GOT3 (cell line): ENCODE results near the gene RPL10A.

Experiments used
- DNase-seq: peaks from one replicate; lab custom pipeline; 2025; ENCODE audit warnings: mixed read lengths; lab: John Stamatoyannopoulos, UW

The RPL10A gene

DNA sequence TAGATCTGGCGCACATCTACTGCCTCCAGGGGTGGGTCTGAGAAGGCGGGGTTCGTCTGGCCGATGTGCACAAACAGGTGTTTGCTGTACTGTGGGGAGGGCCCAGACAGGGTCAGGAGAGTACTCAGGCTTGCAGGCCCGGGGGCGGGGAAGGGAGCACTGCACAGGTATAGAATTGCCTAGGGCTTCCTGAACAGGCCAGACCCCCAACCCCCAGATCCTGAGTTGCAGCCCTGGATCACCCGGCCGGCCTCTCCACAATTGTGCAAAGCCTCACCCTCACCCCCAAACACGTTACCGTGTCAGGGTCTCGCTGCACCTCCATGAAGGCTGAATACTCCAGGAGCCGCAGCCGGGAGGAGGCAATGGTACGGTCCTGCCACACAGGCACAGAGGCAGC lies 7.8 kb downstream of the RPL10A start:
- DNase-seq: no peak

DNA sequence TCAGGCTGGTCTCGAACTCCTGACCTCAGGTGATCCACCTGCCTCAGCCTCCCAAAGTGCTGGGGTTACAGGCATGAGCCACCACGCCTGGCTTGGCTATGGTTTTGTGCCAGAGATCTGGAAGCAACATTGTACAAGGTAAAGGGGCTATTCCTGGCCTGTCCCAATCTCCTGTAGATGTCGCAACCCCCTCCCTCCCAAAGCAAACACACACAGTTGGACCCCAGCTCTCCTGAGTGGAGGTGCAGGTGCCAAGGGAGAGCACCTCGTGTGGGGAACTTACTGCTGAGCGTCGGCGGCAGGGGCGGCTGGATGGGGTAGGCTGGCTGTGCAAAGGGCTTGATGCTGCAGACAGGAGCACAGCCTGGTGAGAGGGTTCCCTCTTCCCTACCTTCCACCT lies 8.8 kb downstream of the RPL10A start:
- DNase-seq: no peak

DNA sequence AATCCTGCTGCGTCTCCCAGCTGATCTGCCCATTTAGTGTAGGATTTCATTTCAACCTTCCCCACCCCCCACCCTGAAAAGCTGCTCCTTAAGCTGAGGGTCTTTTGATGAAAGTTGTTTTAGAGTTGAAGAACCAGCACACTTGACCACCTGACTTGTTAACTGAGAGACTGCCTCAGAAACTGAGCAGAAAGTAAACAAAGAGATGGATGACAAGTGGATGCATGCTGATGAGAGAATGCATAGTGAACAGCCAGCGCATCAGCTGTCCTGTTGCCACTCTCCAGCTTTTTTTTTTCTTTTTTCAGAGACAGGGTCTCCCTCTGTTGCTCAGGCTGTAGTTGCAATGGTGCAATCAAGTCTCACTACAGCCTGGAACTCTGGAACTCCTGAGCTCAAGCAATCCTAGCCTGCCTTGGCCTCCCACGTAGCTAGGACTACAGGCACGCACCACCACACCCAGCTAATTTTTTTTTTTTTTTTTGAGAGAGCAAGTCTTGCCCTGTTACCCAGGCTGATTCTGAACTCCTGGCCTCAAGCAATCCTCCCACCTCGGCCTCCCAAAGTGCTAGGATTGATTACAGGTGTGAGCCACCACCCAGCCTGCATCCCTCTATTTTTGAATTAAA lies 9.5 kb downstream of the RPL10A start:
- no peak for DNase-seq

DNA sequence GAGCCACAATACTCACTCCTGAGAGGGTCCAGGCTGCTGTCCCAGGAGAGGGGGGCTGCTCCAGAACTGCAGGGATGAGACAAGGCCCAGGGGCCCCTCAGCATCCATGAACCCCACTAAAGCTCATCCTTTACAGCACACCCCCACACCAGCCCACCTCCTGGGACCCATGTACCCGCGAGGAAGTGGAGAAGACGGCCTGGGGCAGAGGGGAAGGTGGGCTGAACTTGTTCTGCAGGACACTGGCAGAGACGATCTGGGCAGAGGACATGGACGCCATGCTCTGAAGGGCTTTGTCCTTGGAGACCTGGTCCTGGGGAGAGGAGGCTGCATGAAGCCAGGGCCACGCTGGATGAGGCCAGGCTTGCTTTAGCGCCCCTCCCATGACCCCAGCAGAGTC lies 10.1 kb downstream of the RPL10A start:
- no peak for DNase-seq

DNA sequence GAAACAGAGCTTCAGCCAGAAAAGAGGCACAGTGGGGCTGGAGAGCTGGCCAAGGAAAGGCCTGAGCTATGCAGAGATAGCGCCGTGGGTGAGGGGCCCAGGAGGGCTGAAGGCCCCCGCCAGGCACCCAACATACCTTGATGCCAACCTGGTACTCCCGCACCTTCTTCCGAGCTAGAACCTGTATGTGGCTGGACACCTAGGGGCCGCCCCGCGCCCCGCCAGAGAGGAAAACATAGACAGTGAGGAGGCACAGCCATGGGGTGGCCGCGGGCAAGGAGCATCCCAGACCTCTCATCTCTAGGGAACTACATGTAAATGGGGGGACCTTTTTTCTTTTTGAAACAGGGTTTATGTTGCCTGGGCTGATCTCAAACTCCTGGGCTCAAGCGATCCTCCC lies 12.0 kb downstream of the RPL10A start:
- DNase-seq: no peak

DNA sequence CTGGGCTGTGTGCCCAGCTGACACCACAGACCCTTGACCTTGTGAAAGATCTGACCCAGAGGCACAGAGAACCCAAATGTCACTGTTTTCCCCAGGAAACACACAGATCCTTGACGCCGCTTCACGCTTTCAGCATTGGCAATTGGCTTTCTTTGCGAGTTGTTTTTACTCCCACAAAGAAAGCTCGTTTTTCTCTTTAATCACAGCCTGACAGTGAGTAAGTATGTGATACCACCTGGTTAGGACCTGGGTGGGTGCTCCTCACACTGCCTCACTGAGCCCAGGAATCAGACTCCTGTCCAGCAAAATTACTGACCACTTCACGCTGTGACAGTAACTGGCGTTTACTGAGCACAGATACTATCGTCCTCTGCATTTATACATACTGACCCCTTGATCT lies 13.0 kb downstream of the RPL10A start:
- DNase-seq: no peak

DNA sequence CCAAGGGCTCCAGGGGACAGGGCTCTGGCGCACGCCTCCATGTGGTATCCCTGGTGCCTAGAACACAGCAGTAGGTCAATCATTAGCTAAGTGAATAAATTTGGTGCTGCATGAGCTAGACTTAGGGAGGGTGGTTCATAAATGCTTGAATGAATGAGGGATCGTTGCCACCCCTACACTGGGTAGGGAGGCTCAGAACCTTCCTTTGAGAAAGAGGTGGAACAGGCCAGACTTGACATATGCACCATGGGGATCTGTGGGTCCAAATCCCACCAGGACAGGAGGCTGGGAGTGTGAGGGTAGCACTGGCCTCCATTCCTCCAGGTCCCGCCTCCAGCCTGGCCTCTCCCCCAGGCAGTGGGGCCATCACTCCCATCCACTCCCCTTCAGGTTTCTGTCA lies 14.9 kb downstream of the RPL10A start:
- no peak for DNase-seq

DNA sequence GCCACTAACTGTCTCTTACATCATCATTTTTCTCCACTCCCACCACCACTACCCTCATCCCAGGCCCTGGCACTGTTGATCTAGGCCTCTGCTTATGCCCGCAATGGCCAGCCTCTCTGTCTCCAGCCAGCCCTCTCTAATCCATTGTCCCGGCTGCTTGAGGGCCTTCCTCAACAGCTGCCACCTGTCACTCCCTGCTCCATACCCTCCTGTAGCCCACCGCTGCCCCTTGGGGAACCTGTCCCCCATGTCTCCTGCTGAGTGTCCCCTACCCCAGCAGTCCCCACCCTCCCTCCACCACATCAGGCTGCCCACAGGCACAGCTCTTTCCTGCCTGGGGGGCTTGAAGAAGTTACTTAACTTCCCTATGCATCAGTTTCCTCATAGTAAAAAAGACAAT lies 15.3 kb downstream of the RPL10A start:
- no peak for DNase-seq

DNA sequence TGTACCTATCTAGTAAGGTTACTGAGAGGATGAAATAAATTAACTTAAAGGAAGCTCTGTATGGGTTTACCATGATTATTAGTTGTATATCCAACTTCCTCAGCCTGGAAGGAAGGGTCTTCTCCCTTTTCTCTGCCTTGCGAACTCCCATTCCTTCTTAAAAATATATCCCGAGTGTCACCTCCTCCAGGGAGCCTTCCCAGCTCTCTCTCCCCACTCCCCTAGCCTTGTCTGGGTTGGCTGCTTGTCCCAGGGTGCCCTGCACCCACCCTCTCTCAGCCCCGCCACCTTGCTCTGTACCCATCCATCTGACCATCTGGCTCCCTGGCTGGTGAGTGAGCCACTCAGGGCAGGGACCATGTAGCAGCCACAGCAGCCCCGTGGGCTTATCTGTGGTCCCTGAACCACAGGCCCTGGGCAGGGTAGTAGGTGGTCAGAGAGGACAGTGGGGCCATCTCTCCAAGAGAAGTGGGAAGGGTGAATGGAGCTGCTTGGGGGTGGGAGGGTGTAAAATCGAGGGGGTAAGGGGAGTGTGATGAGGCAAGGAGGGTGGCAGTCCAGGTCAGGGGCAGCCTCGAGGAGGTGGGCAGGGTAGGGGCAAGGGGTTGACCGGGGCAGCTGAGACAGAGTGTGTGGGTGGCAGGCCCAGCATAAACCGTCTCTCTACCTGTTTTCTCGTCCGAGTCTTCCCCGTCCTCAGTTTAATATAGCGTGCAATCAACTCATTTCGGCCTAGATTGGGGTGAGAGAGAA lies 15.9 kb downstream of the RPL10A start:
- DNase-seq: no peak

DNA sequence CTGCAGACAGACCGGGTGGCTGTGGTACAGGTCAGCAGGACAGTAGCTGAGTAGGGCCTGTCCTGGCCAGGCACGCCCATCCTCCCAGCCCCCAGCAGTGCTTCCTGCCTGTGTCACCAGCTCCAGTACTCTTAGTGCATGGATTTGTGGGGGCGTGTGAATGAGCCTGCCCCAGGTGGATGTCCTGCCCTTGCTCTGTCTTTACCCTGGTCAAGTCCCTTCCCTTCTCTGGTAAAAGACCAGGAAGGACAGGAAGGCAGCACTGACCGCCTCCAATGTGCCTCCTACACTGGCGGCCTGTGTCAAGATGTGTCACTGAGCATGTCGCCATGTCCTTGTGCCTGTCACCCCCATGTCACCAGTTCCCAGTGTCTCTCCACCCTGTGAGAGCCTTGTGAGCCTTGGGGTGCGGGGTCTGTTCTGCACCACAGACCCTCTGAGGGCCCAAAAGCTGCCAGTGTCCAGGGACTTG lies 16.8 kb downstream of the RPL10A start:
- DNase-seq: no peak

DNA sequence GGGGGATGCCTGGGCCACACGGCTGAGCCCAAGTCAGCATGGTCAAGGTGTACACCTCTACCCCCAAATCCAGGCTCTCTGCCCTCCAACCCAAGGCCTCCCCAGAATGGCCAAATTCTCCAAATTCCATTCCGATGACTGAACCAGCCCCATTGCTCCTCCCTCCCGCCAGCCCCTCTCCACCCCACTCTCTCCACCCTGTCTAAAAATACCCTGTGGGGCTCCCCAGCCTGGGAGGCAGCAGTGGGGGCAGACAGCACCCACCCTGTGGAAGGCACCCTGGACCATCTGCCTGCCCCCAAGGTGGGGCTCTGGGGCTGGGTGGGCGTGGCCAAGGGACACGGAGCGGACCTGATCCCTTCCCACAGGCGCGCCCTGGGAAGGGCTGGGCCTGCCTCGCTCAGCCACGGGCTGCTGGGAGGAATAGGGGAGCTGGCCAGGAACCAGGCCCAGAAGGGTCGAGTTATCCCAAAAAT lies 17.2 kb downstream of the RPL10A start:
- no peak for DNase-seq

DNA sequence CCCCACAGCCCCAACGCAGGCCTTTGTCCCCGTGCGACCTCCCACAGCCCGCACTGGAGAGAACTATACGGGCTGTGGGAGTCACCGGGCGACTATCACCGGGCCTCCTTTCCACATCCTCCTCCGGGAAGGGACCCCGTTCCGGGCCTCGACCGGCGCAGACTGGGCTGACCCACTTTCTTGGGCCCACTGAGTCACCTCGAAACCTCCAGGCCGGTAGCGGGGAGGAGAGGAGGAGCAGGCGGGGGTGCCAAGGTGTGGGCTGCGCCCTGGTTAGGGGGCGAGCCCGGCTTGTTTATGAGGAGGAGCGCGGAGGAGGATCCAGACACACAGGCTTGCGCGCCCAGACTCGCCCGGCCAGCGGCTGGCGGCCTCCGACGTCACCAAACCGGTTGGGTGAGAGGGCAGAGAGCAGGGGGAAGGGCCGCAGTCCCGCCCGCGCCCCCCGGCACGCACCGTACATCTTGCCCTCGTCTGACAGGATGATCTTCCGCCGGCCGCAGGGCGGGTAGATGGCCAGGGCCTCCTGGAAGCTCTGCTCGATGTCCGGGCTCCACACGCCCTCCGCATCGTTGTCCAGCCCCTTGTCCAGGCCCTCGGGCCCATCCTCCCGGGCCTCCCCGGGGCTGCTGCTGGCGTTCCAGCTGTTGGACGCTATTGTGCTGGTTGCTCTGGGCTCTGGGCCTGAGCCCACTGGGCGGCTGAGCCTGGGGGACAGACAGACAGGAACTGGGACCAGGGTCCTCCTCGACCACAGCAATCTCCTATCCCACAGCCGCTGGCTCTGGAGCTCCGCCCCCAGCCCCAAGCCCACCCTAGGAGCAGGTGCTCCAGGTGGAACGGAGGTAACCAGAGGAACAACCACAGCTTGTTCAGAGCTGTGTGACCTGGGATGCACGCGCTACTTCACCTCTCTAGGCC lies 18.1 kb downstream of the RPL10A start:
- DNase-seq: no peak

DNA sequence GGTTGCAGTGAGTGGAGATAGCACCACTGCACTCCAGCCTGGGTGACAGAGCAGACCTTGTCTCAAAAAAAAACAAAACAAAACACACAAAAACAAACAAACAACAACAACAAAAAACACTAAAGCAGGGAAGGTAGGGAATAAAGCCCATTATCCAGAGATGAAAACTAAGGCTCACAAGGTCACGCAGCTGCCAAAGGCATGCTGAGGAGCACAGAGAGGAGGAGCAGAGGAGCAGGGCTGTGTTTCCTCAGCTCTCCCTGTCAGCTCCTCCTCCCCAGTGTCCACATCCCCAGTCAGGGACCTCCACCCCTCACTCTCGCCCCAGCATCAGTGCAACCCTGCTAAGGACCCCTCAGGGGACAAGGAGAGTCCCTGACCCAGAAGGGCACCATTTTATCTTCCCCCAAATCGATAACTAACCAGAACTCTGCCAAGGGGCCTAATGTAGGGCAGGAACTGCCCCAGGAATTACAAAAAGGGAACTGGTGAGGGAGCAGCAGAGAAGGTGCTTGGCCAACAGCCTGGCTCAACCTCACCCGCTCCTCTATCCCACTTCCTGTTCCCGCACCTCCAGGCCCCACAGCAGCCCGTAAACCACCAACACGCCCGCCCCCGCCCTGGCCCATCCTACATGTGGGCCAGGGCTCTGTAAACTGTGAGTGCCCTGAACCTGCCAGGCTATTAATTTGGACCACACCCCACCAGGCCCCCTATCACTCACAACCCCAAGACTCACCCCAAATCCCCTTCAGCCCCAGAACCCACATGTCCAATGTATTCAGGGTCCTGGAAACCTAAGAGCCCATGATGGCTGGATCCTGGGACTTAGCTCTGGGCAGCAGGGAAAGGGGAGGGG lies 19.7 kb downstream of the RPL10A start:
- no peak for DNase-seq

DNA sequence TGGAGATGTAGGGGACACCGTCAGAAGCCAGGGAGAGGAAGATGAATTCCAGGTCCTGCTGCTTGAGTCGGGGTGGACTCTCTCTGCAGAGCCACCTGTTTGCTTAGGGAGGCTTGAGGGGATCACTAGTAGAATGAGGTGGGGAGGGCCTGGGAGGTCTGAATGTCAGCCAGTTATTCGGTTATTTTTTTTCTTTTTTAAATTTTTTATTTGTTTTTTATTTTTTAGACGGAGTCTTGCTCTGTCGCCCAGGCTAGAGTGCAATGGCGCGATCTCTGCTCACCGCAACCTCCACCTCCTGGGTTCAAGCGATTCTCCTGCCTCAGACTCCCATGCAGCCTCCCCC lies 20.3 kb downstream of the RPL10A start:
- no peak for DNase-seq

DNA sequence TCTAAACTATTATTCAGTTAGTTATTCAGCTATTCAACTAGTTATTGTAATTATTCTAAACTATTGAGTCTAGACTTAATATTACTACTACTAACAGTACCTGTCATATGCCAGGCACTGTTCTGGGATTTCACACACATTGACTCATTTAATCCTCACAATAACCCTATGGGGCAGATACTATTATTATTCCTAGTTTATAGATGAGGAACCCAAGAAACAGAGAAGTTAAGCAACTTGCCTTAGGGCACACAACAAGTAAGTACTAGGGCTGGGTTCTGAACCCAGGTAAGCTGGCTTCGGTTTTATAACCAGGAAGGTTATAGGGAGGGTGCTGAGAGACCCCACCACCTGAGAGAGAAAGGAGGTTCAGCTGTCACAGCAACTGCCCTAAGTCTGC lies 20.9 kb downstream of the RPL10A start:
- no peak for DNase-seq

DNA sequence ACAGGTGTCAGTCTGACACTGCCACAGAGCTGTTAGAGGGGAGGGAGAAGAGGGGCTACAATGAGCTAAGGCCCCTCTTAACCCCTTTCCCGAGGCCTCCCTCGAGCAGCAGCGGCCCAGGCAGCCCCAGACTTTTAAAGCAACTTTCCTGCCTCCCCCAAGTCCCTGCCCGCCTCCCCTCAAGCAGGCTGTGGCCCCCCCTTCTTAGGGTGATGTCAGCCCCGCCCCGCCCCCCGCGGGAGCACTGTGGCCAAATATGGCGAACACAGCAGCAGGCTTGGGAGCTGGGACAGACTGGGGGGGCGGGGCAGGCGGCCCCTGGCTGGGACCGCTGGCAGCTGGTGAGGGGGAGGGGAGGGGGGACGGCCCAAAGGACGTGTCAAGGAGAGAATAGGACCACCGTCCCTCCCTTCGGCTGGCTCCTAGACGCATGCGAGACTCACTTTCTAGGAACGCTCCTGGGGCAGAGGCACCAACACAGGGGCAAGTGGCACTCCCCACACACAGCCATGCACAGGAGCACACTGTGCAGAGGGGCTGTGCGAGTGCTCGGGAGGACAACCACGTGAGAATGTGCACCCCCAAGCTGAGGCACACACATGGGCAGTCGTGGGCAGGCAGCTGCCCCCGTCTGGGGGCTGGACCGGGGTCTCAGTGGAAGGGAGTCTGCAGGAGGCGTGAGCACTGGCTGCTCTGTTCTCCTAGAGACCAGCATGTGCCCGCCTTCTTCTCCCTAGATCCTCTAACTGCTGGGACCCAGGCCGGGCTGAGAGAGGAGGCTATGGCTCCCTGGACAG lies 22.0 kb downstream of the RPL10A start:
- no peak for DNase-seq

DNA sequence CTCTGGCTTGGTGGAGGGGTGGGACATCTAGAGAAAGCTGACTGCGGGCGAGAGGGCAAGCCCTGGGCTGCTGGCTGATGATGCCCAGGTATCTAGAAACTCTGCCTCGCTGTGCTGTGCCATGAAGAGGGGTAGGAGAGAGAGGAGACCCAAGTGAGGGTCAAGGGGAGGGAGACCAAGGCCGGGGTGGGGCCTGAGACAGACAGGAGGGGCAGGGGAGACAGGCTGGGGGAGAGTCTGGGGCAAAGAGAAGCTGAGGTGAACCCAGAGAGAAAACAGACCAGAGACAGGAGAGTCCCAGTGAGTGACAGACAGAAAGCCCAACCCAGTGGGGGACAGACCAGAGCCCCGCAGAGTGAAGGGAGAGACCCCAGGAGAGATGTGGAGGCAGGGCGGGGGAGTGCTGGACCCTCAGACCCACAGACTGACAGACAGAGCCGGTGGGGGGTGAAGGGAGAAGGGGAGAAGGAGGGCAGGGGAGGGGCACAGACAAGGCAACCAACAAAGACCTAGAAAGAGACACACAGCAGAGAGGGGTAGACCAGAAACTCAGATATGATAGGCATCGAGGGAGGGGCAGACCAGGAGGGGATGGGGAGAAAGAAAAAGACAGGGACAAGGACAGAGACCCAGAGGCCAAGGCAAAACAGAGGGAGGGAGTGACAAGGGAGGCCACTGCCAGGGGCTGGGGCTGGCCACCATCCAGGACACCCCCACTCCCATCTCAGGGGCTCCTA lies 22.8 kb downstream of the RPL10A start:
- no peak for DNase-seq

DNA sequence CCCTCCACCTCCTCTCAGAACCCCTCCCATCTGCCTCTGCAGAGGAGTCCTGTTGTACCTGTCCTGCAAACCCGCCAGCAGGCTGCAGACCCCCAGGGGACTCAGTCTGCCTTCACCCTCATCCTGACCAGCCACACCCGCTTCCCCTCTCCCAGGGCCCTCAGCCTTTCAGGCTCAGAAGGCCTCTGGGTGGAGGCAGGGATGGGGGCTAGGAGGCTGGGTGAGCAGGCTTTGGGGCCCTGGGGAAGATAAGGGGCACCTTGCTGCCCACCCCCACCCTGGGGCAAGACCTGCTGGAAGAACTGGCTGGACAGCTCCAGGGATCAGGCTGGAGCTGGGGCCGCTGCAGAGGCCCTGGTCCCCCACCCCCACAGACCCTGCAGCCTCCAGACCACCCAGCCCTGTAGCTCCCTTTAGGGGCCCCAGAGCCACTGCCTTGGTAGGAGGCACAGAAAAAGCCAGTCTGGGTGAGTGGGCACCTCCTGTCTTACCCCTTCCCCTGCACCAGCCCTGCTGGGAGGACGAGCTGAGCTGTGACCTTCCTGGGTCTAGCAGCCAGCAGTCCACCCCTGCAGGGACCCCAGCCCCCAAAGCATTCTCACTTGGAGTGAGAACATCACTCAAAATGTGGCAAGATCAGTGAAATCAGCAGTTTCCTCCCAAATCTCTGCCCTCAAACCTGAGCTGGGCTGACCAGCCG lies 23.5 kb downstream of the RPL10A start:
- no peak for DNase-seq

DNA sequence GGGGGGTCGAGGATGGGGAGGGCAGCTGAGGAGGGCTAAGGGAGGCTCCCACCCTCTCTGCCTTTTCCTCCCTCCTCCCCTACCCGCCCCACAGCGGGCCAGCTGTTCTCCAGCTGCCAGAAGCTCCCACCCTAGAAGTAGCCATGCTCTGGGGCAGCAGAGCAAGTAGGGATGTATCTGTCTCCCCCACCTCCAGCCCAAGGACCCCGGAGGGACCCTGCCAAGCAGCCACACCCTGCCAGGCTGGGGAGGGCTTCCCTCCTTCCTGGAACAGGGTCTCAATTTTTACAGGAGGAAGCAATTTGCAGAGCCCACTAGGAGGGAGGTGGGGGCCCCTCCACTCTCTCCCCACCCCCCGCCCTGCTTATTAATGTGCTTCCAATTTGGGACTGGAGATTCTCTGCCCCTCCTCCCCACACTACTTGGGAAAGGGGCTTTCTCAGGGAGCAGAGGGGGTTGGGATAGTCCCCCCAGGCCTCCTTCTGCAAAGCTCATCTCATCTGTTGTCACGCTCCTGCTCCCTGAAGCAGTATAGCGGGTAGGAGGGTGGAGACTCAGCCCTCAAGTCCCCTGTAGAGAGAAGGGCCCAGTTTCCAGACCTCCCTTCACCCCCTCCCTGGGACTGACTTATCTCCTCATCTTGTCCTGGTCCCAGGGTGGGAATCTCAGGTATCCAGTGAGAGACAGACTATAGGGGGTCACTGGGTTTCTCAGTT lies 24.2 kb downstream of the RPL10A start:
- DNase-seq: no peak
